Uterus (tissue), 2 donors: ENCODE measurements around the gene PRKN.

Experiments
- CTCF ChIP-seq, 4 experiments: fragments of 200-600 bp in 2 of 4; fragments of 450-650 bp in 2 of 4; sonication (generic) in 2 of 4; IDR thresholded peaks; one replicate each; pipeline ENCODE4 v1.5.1; 2016 to 2019; ENCODE audit warnings: antibody characterized with exemption in 4 of 4, mild to moderate bottlenecking in 2 of 4, moderate library complexity in 1 of 4
- POLR2A ChIP-seq, 2 donors: fragments of 450-650 bp; IDR thresholded peaks; one replicate each; pipeline ENCODE4 v1.6.1; 2016; ENCODE audit warnings: antibody characterized with exemption in 2 of 2, mild to moderate bottlenecking in 1 of 2, moderate library complexity in 1 of 2

- TF ChIP-seq CTCF (IDR thresholded peaks at IDR 0.05) (no peak), POLR2A (IDR thresholded peaks at IDR 0.05) (no peak)
These were observed 634.6 kb downstream of the PRKN start for GRCh38 chr6:162092816-162093502.
